DND-41 (cell line): ENCODE results near the gene DAAM2.

Experiments
- ATAC-seq: fragments of 200-7000 bp; cut with Tn5 transposase; 3 replicates; pipeline ENCODE4 v1.9.1; 2021; ENCODE audit warnings: low read depth; ENCODE audit not compliant: insufficient read depth
- DNase-seq: peaks from one replicate; pipeline ENCODE4 v3.0.0-alpha.2; 2020
- H2AFZ ChIP-seq: 2 replicates; pipeline ENCODE4 v1.6.0; 2012; ENCODE audit warnings: low read depth, low read length
- H3K27ac ChIP-seq: 2 replicates; pipeline ENCODE4 v1.5.1; 2012; ENCODE audit warnings: low read length, inconsistent platforms
- H3K27me3 ChIP-seq: fragments of 200-600 bp; sonication (generic); 2 replicates; pipeline ENCODE4 v1.6.0; 2012; ENCODE audit warnings: low read length, mild to moderate bottlenecking, inconsistent platforms; ENCODE audit not compliant: insufficient read depth, poor library complexity
- H3K36me3 ChIP-seq: 2 replicates; pipeline ENCODE4 v1.5.1; 2012; ENCODE audit warnings: low read length, inconsistent platforms; ENCODE audit not compliant: insufficient read depth
- H3K4me1 ChIP-seq: 2 replicates; pipeline ENCODE4 v1.5.1; 2012; ENCODE audit warnings: mild to moderate bottlenecking, low read length; ENCODE audit not compliant: insufficient read depth
- H3K4me2 ChIP-seq: 2 replicates; pipeline ENCODE4 v1.6.0; 2012; ENCODE audit warnings: mild to moderate bottlenecking, moderate library complexity, low read length, inconsistent platforms; ENCODE audit not compliant: insufficient read depth
- H3K4me3 ChIP-seq, 2 experiments: fragments of 200-600 bp in 1 of 2; shearing (Covaris generic) in 1 of 2; 2 replicates each; pipeline ENCODE4 v1.5.1; 2012 to 2016; ENCODE audit warnings: inconsistent platforms in 2 of 2, low read length in 2 of 2, mild to moderate bottlenecking in 2 of 2, low read depth in 1 of 2, moderate library complexity in 1 of 2
- H3K79me2 ChIP-seq: 2 replicates; pipeline ENCODE4 v1.6.0; 2012; ENCODE audit warnings: low read length, inconsistent platforms; ENCODE audit not compliant: insufficient read depth
- H3K9ac ChIP-seq: 2 replicates; pipeline ENCODE4 v1.6.0; 2012; ENCODE audit warnings: low read depth, mild to moderate bottlenecking, inconsistent platforms, low read length, moderate library complexity
- H3K9me3 ChIP-seq: 2 replicates; pipeline ENCODE4 v1.5.1; 2012; ENCODE audit warnings: low read length, moderate library complexity, mild to moderate bottlenecking, inconsistent platforms; ENCODE audit not compliant: insufficient read depth, severe bottlenecking
- H4K20me1 ChIP-seq: 2 replicates; pipeline ENCODE4 v1.6.0; 2012; ENCODE audit warnings: low read length; ENCODE audit not compliant: insufficient read depth
- EZH2 ChIP-seq: IDR thresholded peaks from 3 replicates; pipeline ENCODE4 v1.6.1; 2012; ENCODE audit warnings: borderline replicate concordance, low read depth, mild to moderate bottlenecking, moderate library complexity, low read length, inconsistent platforms; ENCODE audit not compliant: severe bottlenecking
- TF ChIP-seq, protein P1 (sequence below): IDR thresholded peaks from 2 replicates; pipeline ENCODE4 v1.5.1; 2012; ENCODE audit warnings: borderline replicate concordance, low read length, moderate library complexity, mild to moderate bottlenecking; ENCODE audit not compliant: poor library complexity, severe bottlenecking; ENCODE audit errors: extremely low read depth

The DAAM2 gene

DNA sequence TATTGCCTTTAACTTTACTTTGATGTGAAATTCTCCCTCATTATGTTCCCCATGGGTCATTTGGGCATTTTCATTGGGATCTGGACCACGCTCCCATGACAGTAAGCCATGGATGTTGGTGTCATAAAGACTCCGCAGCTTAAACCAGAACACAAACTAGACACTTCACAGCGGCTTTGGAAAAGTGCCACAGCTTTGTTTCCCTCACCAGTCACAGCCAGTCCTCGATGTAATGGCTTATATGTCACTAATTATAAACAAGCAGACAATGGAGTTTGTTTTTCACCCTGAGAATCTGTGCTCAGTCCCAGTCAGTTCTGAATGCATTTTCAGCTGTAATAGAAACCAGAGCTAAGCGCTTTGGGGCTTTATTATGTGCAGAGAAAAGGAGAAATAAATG lies 23.2 kb upstream of the DAAM2 start:
- Histone ChIP-seq H3K79me2 (no peaks in the 10 kb centered on the region), H2AFZ (no peak overlapping the region), H4K20me1 (no peaks in the 10 kb centered on the region), H3K4me3 (no peak overlapping the region), H3K9ac (no peak overlapping the region), H3K36me3 (no peaks in the 10 kb centered on the region), H3K27ac (no peak overlapping the region), H3K4me1 (no peaks in the 10 kb centered on the region), H3K9me3 (no peaks in the 10 kb centered on the region), H3K4me2 (no peak overlapping the region), H3K27me3 (no peaks in the 10 kb centered on the region)
- TF ChIP-seq, protein P1, sequence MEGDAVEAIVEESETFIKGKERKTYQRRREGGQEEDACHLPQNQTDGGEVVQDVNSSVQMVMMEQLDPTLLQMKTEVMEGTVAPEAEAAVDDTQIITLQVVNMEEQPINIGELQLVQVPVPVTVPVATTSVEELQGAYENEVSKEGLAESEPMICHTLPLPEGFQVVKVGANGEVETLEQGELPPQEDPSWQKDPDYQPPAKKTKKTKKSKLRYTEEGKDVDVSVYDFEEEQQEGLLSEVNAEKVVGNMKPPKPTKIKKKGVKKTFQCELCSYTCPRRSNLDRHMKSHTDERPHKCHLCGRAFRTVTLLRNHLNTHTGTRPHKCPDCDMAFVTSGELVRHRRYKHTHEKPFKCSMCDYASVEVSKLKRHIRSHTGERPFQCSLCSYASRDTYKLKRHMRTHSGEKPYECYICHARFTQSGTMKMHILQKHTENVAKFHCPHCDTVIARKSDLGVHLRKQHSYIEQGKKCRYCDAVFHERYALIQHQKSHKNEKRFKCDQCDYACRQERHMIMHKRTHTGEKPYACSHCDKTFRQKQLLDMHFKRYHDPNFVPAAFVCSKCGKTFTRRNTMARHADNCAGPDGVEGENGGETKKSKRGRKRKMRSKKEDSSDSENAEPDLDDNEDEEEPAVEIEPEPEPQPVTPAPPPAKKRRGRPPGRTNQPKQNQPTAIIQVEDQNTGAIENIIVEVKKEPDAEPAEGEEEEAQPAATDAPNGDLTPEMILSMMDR = no peak
- no peak for TF ChIP-seq EZH2
- DNase-seq (no peak), ATAC-seq (no peak)

DNA sequence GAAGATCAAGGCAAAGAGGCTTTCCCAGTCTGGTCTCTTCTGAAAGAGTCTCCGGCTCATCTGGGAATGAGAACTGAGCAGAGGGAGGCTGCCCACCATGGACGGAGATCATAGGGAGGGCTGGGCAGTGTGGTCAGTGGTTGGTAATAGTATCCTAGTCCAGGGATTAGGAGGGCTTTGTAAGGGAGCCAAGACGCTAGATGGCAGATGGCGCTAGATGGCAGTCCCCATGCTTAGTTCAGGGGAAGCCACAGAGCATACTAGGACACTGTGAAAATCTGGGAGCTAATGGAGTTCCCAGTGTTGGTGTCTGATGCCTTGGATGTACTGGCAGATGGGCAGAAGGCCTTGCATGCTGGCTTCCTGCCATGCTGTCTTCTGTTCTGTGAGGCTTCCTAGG lies 21.7 kb upstream of the DAAM2 start:
- H3K27ac ChIP-seq = no peak overlapping the region
- H3K9ac ChIP-seq = no peak overlapping the region
- ATAC-seq (no peak), DNase-seq (no peak)
- H3K4me2 ChIP-seq = no peak overlapping the region
- H4K20me1 ChIP-seq = no peaks in the 10 kb centered on the region
- H3K4me1 ChIP-seq = no peaks in the 10 kb centered on the region
- no peak for TF ChIP-seq EZH2
- TF ChIP-seq, protein P1 = no peak
- no peak overlapping the region for H3K4me3 ChIP-seq
- H3K36me3 ChIP-seq = no peaks in the 10 kb centered on the region
- H3K79me2 ChIP-seq = no peaks in the 10 kb centered on the region
- no peak overlapping the region for H2AFZ ChIP-seq
- H3K9me3 ChIP-seq = no peaks in the 10 kb centered on the region
- no peaks in the 10 kb centered on the region for H3K27me3 ChIP-seq

DNA sequence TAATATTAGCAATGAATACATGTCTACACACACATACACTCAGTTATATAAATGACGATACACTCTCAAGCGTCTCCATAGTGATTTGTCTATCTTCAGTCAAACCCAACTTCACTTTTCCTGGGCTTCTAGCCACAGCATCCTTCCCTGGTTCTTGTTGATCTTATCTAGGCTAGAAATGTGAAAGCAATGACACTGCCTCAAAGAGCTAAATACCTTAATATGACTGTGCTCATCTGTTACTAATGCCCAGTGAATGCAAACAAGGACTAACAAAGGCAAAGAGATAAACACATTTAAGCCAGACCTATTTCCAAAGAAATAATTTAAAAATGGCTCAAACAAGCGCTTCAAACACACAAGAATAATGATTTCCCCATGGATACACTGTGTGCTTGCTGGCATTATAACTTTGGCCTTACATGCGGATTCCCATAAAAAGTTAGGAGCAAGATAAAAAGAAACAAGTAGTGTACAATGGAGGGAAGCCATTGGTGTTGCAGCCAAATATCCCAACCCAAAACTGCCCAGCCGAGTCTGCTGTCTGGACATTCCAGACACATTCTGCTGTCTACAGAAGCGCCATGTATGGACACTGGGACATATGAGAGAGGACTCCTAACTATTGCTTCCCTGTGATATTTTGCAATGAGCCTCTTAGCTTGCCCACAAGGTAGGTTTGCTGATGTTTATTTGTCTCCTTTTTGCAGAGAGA lies 19.5 kb upstream of the DAAM2 start:
- Histone ChIP-seq H3K4me3 (no peak overlapping the region), H3K27me3 (no peaks in the 10 kb centered on the region), H2AFZ (no peak overlapping the region), H4K20me1 (no peaks in the 10 kb centered on the region), H3K79me2 (no peaks in the 10 kb centered on the region), H3K9ac (no peak overlapping the region), H3K4me2 (no peak overlapping the region), H3K27ac (no peak overlapping the region), H3K36me3 (no peaks in the 10 kb centered on the region), H3K9me3 (no peaks in the 10 kb centered on the region), H3K4me1 (no peaks in the 10 kb centered on the region)
- ATAC-seq (no peak), DNase-seq (no peak)
- TF ChIP-seq, protein P1 = no peak
- TF ChIP-seq EZH2 = no peak

DNA sequence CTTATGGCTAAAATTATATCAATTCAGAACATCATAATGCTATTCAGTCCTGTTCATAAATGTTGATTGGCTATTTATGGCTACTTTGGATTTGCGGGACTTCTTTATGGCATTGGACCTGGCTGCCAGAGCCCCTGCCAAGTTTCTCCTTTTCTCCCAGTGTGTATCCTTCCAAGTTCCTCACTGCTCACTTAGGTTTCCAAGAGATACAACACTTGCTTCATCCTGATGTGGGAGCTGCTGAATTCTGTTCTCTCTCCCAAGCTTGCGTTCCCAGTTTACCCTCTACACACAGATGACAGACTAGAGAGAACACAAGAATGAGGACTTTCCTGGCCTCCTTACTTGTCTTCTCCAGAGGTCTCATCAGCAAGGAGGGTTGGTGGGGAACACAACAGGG lies 18.4 kb upstream of the DAAM2 start:
- TF ChIP-seq EZH2 = no peak
- TF ChIP-seq, protein P1 = no peak

More for the DNA sequence above, 18.4 kb upstream of the DAAM2 start:
- DNase-seq (no peak), ATAC-seq (no peak)
- H4K20me1 ChIP-seq = no peaks in the 10 kb centered on the region
- no peak overlapping the region for H3K4me2 ChIP-seq
- no peaks in the 10 kb centered on the region for H3K36me3 ChIP-seq
- no peak overlapping the region for H3K27ac ChIP-seq
- H3K4me3 ChIP-seq = no peak overlapping the region
- no peaks in the 10 kb centered on the region for H3K9me3 ChIP-seq
- no peaks in the 10 kb centered on the region for H3K79me2 ChIP-seq
- no peak overlapping the region for H2AFZ ChIP-seq
- peaks cover 4% of the 10 kb centered on the region for H3K27me3 ChIP-seq
- H3K4me1 ChIP-seq = no peaks in the 10 kb centered on the region
- no peak overlapping the region for H3K9ac ChIP-seq
